Raji (cell line): ENCODE data around the gene SMARCA2.

ENCODE experiments used
- POLR2A ChIP-seq: IDR thresholded peaks from 2 replicates; pipeline ENCODE4 v1.6.1; 2011; ENCODE audit warnings: low read depth, low read length, control low read depth; ENCODE audit not compliant: insufficient read depth

Gene SMARCA2

GRCh38 chr9:2126331-2126803, 111.2 kb downstream of the SMARCA2 start:
- TF ChIP-seq POLR2A = no peak

- no peak for TF ChIP-seq POLR2A
These were observed 112.3 kb downstream of the SMARCA2 start for GRCh38 chr9:2127486-2127885.

- no peak for TF ChIP-seq POLR2A
These were observed 113.0 kb downstream of the SMARCA2 start for GRCh38 chr9:2128141-2128540.

GRCh38 chr9:2128618-2129017, 113.5 kb downstream of the SMARCA2 start:
- TF ChIP-seq POLR2A = no peak

GRCh38 chr9:2130941-2131340, 115.8 kb downstream of the SMARCA2 start:
- TF ChIP-seq POLR2A = no peak

- no peak for TF ChIP-seq POLR2A
These were observed 117.4 kb downstream of the SMARCA2 start for GRCh38 chr9:2132484-2133082.

- TF ChIP-seq POLR2A = no peak
These were observed 119.2 kb downstream of the SMARCA2 start for GRCh38 chr9:2134391-2134790.

- no peak for TF ChIP-seq POLR2A
These were observed 123.5 kb downstream of the SMARCA2 start for GRCh38 chr9:2138646-2139045.

GRCh38 chr9:2140600-2141223, 125.6 kb downstream of the SMARCA2 start:
- TF ChIP-seq POLR2A = no peak

GRCh38 chr9:2142212-2142611, 127.1 kb downstream of the SMARCA2 start:
- no peak for TF ChIP-seq POLR2A

GRCh38 chr9:2144619-2145018, 129.5 kb downstream of the SMARCA2 start:
- no peak for TF ChIP-seq POLR2A

GRCh38 chr9:2145746-2146145, 130.6 kb downstream of the SMARCA2 start:
- no peak for TF ChIP-seq POLR2A

GRCh38 chr9:2150338-2150737, 135.2 kb downstream of the SMARCA2 start:
- no peak for TF ChIP-seq POLR2A

GRCh38 chr9:2151171-2151570, 136.0 kb downstream of the SMARCA2 start:
- no peak for TF ChIP-seq POLR2A

- no peak for TF ChIP-seq POLR2A
These were observed 138.0 kb downstream of the SMARCA2 start for GRCh38 chr9:2152966-2153629.

- no peak for TF ChIP-seq POLR2A
These were observed 138.6 kb downstream of the SMARCA2 start for GRCh38 chr9:2153630-2154217.
